ENCODE data around the gene TDRKH.

- TF ChIP-seq CREB1 (IDR thresholded peaks at IDR 0.05; ENCODE audit: low read depth) = no peak
- no peak for TF ChIP-seq MAX (IDR thresholded peaks at IDR 0.05)
- TF ChIP-seq CEBPB (IDR thresholded peaks at IDR 0.05) = no peak
- TF ChIP-seq EGR1 (IDR thresholded peaks at IDR 0.05) = no peak
- TF ChIP-seq TCF12 (IDR thresholded peaks at IDR 0.05; ENCODE audit: low read depth) = no peak
- TF ChIP-seq TEAD4 (IDR thresholded peaks at IDR 0.05) = no peak
- TF ChIP-seq EP300 (IDR thresholded peaks at IDR 0.05; ENCODE audit: borderline replicate concordance) = no peak
- no peak for TF ChIP-seq REST (IDR thresholded peaks at IDR 0.05; ENCODE audit: low read depth)
Observed at GRCh38 chr1:151737026-151737425, 53.3 kb downstream of the TDRKH start.
